Tongue (tissue), 2 donors: Measurements from ENCODE around the gene LIN28B. TPM values are rescaled to one million over a fixed set of nuclear protein-coding genes. Genes with fewer than 3 reads are reported as not detected.
"Not testable (repeated sequence)": the region's sequence is repeated elsewhere in the genome, so short reads cannot be mapped to it uniquely, and the experiment has no call there.

Experiments used
- DNase-seq: peaks from one replicate; pipeline ENCODE4 v3.0.0-alpha.2; 2015
- total RNA-seq: library from RNA; depleted of rRNA; stranded (reverse); fragments of >200 nt; gene quantifications from one replicate; pipeline ENCODE4 v1.2.3, GENCODE V29; 2014

The LIN28B gene
- total RNA-seq, 1 donor from 2014 or later: 0.21 TPM

DNA sequence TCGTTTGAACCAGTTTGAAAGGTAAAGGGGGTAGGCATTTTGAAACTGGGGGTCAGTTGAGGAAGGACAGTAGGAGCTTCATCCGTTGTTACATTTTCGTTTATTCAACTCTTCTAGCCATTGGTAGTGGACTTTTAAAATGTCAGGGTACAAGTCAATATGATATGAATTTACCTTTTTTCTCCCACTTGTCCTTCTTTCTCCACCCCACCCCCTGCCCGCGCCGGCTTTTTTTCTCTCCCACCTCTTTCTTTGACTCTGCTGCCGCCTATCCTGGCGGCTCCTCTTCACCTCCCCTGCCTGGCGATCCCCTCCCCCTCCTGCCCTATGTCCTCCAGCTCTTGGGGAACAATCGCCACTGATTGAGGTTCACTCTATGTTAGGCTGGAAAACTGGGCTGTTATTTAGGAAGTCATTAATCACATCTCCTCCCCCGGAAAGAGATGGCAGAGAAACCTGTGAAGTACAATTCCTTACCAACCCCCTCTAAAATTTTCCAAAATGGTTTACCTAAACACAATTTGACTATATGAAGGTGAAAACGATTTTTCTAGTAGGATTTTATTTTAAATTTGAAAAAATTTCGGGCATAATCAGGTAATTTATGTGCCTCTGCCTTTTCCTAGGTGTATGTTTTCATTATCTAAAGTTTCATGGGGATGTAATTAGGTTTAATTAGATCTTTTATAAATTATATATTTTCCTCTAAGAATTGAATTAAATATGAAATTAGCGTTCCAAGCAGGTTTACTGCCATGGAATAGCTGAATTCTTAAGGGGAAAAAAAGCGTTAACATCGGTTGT lies 778 bp upstream of the LIN28B start:
- DNase-seq: peak; percentile 18

DNA sequence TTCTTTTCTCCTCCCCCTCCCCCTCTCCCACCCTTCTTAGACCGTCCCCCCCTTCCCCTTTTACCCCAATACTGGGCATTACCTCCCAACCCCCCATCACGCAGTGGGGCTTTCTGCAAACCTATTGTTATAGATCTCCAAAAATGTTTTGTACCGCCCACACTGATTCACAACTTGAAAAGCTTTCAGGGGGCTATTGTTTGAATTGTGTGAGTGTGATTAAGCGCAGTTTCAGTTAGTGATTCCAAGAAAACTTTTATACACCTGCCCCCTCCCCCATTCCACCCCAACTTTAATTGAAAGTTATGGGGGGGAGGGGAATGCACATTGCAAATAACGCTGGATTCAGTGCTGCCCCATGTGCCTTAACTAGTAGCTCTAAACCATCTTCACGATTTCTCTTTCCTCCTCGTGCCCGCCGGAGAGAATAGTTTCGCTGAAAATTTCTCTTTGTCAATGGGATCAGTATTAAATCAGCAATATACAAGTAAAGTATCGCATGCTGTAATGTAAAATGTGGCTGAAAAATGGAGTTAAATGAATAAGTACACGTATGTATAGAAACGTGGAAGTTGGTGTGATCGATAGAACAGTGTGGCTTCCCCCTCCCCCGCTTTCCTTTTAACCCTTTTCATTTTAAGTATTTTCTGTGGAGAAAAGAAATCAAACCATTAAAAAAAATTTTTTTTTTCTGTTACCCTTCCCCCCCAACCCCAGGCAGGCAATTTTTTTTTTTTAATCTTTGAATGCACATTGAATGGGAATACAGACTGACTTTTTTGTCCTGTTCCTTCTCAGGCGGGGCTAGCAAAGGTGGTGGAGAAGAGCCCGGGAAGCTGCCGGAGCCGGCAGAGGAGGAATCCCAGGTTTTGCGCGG lies 632 bp downstream of the LIN28B start:
- peak; percentile 35 for DNase-seq

DNA sequence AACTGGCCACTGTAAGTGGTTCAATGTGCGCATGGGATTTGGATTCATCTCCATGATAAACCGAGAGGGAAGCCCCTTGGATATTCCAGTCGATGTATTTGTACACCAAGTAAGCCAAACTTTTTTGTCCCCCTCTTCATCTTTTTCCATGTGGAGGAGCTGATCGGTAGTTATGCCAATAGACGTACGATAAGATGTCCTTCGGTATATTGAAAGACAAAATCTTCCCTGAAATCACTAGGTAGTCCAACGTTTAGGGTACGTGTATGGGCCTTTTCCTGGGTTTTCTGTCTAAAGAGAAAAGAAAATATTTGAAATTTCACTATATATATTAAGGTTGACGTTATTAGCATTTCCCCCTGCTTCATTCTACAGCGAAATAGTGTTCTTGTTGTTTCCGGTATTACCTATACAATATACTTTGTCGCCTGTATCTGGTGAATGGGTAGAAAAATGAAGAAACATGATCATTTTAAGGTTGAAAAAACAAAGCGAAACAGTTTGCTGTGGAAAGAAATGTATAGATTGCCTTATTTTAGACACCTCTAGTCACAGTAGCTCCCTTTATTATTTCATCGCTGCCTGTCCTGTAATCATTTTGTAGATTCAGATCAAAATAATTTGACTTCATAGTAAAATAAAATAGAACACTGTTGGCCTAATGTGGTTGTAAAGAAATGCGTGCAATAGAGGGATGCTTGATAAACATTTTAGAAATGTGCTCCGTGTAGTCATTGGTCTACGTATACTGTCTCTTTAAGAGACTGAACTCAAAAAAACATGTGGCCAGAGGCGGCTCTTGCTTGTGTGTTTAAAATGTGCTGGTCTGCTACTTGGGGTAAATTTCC lies 1.5 kb downstream of the LIN28B start:
- DNase-seq: peak; percentile 22

DNA sequence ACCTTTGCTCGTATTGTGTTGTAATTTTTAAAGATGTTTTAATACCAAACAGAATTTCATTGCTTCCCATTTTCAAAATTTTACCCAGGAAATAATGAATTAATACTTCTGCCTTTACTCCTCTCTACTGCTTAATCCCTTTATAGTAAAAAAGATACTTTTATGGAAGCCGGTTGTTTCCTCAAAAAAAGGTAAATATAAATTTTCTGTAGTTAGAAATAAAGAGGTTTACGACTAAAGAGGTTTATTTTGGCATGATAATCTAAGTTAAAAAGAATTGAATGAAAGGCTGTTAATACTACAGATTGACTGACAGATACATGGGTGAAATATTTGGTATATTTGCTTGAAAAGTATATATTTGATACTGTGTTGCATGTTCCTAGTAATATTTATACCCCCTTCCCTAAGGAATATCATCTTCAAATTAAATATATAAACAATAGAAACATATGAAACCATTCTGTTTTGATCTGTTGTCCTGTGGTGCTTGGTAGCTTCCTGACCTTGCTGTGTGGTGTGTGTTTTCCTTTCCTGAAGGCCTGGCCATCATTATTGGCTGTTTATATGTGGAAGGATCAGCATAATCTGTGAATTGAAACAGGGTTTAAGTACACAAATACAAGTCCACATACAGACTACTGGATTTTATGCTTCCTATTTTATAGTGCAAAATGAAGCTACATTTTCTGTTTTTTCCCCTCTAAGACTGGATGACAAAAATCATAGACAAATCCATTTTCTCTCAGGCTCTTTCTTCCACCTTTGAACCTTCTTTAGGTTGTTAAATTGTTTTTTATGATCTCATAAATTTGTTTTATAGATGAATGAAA lies 2.3 kb downstream of the LIN28B start:
- no peak for DNase-seq

DNA sequence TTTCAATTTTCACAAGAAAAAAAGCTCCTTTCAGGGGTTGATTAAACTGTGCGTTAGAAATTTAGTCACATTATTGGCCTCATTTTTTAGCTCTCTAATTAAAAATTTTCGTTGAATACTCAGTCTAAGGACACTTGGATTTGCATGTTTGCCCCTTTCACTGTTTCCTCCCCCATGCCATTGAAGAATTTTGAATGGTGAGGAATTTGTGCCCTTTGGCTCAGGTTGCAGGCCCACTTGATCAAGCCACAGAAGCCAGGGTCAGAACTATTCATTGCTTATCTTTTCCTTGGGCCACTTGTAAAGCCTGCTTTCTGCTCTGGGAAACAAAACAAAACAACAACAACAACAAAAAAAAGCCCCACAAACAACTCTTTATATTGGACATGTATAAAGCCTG lies 12.2 kb downstream of the LIN28B start:
- DNase-seq: no peak

DNA sequence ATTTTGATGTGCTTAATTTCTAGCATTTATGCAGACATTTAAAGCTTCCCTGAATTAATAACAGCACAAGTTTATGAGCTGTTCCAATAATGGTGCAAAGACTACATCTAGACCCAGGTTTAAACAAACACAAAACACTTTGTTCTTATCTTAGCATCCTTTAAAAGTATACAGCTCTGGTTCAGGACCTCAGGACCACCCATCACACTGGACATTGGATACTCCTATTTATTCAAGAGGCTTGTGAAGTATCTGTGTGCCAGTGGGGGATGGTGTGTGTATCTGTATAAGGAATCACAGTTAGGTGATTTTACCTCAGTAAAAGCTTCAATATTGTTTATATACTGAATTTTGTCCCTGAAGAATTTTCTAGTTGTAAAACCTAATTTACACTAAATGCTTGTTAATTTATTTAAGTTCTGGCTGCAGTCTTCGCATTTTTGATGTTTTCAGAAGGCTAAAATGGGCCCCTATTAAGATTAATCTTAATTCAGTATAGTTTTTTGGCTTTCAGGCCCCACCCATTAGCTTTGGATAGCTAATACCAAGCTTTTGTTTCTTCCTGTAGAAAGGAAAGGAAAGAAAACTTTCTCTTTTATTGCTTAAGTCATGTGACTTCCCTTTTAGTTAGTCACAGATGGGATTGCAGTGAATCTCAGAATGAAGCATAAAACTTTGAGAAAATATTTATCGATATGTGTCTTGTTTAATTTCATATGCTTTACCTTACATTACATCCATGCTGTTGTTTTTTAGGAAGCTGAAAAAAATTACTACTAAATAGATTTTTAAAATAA lies 13.1 kb downstream of the LIN28B start:
- no peak for DNase-seq

DNA sequence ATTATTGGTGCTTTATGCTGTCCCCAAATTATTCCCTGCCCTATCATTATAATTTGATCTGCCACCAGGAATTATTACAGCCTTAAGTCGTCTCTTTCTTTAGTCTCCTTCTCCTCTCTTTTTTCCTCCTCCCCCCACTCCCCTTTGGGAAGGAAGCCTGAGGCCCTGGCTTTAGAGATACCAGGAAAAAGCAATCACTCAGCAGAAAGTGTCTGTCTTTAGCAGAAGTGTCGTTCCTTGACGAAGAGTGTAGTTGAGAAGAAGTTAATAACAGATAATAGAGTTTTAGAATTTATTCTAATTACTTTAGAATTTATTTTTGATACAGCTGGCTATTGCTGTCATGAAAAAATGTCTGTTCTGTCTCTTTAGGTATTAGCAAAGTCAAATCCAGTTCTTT lies 16.5 kb downstream of the LIN28B start:
- DNase-seq: no peak

DNA sequence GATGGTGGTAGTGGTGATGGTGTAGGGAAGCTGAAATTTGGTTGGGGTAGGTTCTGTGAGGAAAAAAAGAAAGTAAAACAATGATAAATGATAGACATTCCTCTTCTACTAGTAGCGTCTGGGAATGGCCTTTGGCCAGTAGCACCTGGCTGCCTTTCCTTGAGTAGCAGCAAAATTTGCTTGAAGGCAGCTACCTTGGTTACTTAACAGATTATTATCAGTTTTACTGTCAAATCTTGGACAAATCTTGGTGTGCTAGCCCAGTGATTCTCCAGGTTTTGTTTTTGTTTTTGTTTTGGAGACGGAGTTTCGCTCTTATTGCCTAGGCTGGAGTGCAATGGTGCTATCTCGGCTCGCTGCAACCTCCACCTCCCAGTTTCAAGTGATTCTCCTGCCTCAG lies 26.4 kb downstream of the LIN28B start:
- no peak for DNase-seq

DNA sequence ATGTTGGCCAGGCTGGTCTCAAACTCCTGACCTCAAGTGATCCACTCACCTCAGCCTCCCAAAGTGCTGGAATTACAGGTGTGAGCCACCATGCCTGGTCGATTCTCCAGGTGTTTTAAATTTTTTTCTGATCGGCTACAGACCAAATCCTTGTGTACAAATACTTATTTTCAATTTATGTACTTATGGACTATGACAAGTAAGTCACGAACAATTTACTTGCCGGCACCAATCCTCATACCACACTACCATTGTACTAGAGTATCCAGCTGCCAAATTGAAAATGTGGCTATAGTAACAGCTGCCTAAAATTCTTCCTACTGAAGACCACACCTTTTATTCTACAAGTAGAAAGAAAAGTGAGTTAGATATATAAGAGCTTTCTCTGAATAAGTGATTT lies 26.9 kb downstream of the LIN28B start:
- DNase-seq: no peak

DNA sequence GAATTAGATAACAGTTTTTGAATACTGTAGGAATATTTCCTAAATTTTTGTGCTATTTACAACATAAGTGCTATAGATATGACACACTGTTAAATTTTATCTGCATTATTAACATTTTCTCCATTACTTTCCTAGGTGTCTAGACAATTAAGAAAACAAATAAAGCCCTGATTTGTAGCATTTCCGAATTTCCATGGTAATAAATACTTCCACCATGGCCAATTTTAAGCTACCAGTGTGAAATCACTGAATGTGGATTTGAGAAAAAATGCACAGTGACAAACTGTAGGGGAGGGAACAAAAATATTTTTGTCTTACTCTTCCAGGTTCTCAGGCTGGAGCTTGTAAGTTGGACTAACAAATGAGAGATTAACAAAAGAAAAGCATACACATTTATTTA lies 27.9 kb downstream of the LIN28B start:
- DNase-seq: no peak

DNA sequence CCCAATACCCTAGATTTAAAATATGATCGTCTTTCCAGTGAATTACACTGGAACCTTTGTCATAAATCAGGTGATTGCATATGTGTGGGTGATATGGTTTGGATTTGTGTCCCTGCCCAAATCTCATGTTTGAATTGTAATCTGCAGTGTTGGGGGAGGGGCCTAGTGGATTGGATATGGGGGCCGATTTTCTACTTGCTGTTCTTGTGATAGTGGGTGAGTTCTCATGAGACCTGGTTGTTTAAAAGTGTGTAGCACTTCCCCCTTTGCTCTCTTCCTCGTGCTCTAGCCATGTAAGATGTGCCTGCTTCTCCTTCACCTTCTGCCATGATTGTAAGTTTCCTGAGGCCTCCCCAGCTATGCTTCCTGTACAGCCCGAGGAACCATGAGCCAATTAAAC lies 29.0 kb downstream of the LIN28B start:
- not testable (repeated sequence) for DNase-seq

DNA sequence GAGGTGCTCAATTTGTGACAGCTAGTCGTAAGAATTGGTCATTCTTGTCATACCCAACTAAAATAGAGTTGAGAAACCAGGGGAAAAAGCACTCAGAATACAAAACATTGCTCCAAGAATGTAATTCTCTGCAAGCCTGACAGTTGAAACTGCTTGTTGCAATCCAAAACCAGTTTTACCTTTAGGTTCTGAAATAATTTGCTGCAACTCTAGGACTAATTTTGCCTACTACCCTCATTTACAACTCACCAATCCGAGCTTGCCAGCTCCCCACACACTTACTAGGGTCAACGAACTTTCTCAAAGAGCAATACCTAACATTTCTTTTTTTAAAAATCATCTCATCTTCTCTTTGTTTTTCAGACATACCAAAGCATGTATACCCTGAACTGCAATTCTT lies 29.7 kb downstream of the LIN28B start:
- DNase-seq: no peak

DNA sequence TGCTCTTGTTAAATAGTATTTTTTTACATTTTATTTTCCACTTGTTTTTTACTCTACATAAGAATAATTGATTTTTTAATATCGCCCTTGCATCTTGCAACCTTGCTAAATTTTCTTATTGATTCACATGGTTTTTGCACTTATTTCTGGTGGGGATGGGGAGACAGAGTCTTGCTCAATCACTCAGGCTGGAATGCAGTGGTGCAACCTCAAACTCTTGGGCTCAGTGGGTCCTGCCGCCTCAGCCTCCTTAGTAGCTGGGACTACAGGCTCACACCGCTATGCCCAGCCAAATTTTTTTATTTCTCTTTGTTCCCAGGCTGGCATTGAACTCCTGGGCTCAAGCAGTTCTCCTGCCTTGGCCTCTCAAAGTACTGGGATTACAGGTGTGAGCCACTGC lies 30.3 kb downstream of the LIN28B start:
- DNase-seq: no peak

DNA sequence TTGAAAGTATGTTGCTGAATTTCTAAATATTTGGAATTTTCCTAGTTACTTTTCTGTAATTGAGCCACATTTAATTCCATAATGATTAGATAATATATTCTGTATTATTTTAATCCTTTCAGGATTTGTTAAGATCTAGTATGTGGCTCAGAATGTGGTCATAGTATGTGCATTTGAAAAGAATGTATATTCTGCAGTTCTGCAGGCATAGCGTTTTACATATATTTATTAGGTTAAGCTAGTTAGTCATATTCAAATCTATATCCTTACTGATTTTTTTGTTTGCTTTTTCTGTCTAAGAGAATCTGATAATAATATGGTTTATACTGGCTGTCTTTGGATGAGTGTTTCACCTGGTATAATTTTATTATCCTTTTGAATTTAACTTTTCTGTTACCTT lies 33.2 kb downstream of the LIN28B start:
- no peak for DNase-seq

DNA sequence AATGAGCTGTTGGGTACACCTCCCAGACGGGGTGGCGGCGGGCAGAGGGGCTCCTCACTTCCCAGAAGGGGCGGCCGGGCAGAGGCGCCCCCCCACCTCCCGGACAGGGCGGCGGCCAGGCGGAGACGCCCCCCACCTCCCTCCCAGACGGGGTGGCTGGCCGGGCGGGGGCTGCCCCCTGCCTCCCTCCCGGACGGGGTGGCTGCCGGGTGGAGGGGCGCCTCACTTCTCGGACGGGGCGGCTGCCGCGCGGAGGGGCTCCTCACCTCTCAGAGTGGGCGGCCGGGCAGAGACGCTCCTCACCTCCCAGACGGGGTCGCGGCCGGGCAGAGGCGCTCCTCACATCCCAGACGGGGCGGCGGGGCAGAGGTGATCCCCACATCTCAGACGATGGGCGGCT lies 34.2 kb downstream of the LIN28B start:
- DNase-seq: not testable (repeated sequence)

DNA sequence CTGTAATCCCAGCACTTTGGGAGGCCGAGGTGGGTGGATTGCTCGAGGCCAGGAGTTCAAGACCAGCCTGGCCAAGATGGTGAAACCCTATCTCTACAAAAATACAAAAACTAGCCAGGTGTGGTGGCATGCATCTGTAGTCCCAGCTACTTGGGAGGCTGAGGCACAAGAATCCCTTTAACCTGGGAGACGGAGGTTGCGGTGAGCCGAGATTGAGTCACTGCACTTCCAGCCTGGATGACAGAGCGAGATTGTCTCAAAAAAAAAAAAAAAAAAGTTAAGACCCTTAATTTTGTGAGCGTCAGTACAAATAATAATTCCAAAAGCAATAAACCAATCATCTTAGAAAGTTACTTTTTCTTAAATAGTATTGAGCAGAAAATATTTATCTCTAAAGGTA lies 36.7 kb downstream of the LIN28B start:
- DNase-seq: not testable (repeated sequence)

DNA sequence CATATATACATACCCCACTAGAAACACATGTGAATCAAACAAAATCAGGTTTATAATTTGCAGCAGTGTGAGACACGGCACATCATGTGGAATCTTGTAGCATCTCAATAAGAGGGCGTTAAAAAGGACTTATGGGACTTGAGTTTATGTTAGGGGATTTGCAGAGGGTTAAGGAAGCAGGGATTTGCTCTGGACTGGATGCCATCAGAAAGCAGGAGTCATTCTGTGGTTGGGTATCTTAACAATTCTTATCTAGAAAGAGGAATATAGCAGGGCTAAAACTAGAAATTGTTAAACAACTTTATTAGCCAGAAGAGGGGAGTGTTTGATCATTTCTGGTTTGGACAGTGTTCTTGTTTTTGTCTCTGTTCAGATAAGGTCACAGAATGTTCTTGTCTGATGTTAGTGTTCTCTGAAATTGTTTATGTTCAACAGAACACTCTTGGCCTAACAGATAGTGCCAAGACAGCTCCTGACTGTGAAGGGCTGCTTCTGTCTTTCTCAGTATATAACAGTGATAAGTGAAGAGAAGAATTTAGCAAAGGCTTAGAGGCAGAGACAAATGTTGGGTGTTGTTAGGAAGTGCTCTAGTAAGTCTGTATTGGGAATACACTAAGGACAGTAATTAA lies 39.2 kb downstream of the LIN28B start:
- peak; percentile 12 for DNase-seq

DNA sequence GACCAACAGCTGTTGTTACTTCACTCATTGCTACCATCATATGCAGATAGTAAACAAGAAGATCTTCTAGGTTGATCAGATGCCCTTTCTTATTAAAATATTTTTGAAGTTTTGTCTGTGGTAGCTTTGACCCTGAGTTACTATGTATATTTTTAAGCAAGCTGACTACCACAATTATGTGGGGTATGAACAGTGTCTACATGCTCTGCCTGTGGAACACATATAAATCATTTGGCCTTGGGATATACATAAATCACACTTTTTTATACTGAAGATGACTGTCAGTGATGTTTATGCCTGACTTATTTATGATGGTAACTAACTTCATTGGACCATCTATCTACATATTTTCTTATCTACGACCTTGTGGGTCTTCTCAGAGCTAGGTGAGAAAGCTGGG lies 44.2 kb downstream of the LIN28B start:
- no peak for DNase-seq

DNA sequence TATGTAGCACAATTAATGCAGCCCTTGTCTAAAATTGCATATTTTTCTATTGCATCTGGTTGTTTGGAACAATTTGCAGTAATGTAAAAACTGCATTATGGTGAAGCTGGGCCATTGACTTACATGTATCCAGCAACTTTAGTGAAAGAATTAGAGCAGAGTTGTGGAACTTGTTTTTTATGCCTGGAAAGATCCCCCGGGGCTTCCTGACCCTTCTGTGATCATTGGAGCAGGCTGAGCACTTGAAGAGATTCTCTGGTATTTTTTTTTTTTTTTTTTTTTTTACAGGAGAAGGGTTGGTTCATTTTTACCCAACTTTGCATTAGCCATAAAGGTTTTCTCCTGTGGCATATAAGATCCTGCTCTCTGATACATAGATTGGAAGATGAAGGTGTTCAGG lies 45.0 kb downstream of the LIN28B start:
- DNase-seq: no peak

DNA sequence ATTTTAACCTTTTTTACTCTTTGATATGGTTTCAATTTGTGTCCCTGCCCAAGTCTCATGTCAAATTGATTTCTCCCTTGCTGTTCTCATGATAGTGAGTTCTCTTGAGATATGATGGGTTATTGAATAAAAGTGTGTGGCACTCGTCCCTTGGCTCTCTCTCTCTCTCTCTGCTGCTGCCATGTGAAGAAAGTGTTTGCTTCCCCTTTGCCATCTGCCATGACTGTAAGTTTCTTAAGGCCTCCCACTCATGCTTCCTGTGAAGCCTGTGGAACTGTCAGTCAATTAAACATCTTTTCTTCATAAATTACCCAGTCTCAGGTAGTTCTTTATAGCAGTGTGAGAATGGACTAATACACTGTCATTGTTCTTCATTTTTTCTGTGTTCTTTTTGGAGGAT lies 48.5 kb downstream of the LIN28B start:
- DNase-seq: no peak
